Stimulated activated CD8-positive, alpha-beta memory T cell treated with anti-CD3 and anti-CD28 coated beads, Interleukin-15, amount 100 ng/mL, for 1 hour (primary cell): Measurements from ENCODE around the gene LPP.
"Not testable (repeated sequence)": the region's sequence is repeated elsewhere in the genome, so short reads cannot be mapped to it uniquely, and the experiment has no call there.

Experiments
- DNase-seq: peaks from one replicate; pipeline ENCODE4 v3.0.0-alpha.2; 2020; ENCODE audit warnings: low read depth

The LPP gene

DNA sequence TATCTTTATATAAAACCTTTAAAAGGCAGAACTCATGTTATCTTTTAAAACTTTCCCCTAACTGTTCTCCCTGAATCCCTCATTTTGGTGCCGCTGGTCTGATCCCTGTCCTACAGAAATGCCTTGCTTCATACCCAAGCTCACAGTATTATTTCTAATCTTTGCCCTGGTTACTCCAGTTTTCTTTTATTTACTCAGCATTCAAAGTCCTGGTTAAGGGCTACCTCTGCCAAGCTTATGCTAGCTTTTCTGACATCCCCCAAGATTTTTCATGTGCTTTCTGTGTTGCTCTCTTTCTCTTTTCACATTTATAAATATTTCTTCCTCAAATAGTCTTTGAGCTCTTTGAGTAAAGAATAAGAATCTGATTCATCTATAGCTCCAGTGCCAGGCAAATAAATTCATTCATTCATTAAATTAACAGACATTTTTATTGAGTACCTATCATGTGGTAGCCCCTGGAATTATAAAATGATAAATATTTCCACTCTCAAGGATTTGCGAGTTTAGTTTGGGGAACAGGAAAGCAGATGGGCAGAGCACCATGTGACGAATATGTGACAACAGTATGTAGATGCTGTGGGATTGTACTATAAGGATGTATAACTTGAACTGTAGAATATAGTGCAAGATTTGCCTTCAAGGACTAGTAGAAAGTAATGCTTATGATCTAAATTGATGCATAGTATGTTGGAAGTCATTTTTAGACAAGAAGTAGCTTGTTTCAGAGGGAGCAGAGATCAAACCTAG, 247.5 kb downstream of the LPP start:
- DNase-seq, result no peak

- DNase-seq, result no peak
Measured at GRCh38 chr3:188402229-188402628, 248.3 kb downstream of the LPP start.

- no peak for DNase-seq
Measured at GRCh38 chr3:188403404-188403803, 249.4 kb downstream of the LPP start.

DNA sequence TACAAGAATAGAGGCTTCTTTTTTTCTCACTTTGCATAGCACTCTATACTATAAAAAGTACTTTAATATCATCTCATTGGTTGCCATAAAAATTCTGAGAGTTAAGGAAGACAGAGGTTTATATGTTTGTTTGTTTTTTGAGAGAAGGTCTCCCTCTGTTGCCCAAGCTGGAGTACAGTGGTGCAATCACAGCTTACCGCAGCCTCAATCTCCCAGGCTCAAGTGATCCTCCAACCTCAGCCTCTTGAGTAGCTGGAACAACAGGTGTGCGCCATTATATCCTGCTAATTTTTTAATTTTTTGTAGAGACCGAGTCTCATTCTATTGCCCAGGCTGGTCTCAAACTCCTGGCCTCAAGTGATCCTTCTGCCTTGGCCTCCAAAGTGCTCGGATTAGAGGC, 250.2 kb downstream of the LPP start:
- DNase-seq, result no peak

- DNase-seq, result no peak
Measured at GRCh38 chr3:188404701-188405100, 250.7 kb downstream of the LPP start.

DNA sequence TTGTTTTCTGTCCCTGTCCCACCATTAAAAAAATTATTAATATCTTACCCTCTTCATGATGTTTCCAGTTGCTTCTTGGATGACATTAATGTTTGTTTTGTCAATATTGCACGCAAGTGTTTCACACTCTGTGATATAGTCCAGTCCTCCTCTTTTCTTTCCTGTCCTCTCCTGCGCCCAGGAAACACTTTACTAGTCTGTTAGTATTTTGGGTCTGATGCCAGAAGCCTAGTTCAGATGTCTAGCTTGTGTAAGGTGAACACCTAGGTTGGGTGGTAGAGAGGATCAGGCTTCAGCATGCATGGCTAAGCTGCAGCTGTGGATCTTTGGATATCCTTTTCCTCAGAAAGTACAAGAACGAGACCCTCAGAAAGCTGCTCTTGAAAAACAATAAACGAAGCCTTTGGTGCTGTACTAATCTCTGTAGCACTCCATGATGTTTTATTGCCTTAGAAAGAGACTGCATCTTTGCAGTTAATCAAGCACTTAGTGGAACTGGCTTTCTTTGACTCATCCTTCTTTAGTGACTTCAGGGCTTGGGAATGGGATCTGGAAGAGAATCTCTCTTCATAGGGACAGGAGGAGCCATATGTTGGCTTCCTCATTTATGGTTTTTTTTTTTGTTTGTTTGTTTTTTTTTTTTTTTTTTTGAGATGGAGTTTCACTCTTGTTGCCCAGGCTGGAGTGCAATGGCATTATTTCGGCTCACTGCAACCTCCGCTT, 253.4 kb downstream of the LPP start:
- DNase-seq, result no peak

- no peak for DNase-seq
Measured at GRCh38 chr3:188408831-188409230, 254.9 kb downstream of the LPP start.

DNA sequence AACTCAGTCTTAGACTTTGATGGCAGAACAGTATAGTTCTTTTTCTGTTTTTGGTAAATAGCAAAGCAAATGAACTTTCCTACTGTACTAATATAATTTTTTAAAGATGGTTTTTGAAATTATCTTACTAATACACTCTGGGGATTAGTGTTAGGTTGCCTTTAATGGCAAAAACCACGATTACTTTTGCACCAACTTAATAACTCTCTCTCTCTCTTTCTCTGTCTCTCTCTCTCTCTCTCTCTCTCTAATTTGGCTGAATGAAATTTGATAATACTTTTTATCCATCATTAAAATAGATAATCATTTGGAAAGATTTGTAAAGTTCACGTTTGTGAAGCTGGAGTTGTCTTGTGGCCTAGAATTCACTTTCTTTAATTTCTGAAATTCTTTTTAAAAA, 257.8 kb downstream of the LPP start:
- no peak for DNase-seq

GRCh38 chr3:188415196-188415595, 261.2 kb downstream of the LPP start:
- DNase-seq, result no peak

DNA sequence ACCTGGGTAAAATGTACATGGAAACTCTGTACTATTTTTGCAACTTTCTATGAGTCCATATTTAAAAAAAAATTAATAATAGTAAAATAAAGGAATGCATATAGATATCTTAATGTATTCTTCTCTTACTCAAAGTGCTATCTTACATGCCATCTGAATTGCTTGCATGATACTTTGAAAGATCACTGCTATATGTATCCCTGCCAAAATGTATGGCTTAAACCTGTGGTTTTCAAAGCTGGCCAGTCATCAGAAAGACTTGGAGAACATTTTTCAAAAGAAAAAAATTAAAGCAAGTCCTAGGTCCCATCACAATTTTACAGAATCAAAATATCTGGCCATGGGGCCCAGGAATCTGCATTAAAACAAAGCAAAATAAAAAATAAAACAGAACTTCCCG, 262.1 kb downstream of the LPP start:
- DNase-seq, result no peak

DNA sequence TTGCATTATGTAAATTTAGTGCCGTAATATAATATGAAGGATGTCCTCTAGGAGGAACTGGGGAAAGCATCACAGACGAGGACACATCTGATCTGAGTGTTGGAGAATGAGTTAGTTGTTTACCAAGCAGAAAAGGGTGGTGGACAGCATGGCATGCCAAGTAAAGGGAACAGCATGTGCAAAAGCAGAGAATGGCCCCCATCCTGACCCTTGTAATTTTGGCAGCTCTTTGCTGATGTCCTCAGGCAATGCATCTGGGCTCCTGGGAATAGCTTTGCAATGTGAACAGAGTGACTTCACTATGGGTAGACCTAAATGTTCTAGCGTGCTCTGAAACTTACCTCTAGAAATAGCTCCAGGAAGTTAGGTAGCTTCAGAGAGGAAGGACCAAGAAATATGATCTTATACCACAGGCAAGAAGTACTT, 263.3 kb downstream of the LPP start:
- DNase-seq, result no peak

GRCh38 chr3:188417766-188418165, 263.8 kb downstream of the LPP start:
- no peak for DNase-seq

DNA sequence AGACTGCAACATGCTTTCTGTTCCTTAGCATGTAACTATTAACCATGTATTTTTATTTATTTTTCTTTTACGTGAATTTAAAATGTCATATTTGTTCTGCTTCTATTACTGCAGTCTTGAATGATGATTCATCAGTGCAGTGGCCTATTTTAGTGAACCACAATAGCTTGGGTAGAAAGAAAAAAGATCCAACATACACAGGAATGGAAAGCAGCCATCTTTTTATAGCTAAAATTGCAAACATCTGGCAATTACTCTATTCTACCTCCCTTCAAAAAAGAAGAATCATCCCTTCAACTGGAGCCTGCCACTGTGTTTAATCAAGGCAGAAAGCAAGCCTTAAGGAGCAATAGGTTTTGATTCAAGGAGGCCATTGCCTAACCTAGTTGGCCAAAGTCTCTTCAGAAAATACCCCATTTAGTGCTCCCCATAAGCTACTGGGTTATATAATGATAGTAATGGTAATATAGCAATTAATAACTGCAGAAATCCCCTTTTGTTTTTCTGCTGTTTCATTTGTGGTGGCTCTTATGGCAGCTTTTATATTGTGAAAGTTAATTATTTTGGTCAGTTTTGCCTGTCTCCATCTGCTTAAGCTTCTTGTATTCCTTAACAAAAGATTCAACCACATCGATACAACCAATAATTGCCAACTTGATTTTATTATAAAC, 267.3 kb downstream of the LPP start:
- DNase-seq, result no peak

GRCh38 chr3:188421836-188422540, 268.0 kb downstream of the LPP start:
- DNase-seq, result no peak

DNA sequence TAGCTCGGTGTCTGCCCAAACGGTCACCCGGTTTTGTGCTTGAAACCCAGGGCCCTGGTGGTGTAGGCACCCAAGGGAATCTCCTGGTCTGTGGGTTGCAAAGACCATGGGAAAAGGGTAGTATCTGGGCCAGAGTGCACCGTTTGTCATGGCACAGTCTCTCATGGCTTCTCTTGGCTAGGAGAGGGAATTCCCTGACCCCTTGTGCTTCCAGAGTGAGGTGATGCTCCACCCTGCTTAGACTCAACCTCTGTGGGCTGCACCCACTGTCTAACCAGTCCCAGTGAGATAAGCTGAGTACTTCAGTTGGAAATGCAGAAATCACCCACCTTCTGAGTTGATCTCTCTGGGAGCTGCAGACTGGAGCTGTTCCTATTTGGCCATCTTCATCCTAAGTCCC, 274.0 kb downstream of the LPP start:
- DNase-seq, result not testable (repeated sequence)

DNA sequence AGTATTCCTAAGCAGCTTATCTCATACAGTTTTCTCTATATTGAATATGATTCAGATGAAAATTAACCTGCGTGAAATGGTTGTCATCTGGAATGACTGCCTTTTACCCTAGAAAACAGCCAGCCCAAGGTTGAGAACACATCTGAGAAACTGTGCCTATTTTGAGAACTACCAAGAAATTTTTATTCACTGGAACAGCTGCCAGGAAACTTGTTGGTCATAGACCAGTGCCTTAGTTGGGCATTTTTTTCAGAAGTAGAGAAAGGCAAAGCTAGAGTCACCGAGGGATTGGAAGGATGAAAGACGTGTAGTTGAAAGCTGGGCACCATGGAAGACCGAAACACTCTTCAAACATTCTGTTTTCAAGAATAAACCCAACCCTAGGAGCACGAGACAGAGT, 277.1 kb downstream of the LPP start:
- no peak for DNase-seq

DNA sequence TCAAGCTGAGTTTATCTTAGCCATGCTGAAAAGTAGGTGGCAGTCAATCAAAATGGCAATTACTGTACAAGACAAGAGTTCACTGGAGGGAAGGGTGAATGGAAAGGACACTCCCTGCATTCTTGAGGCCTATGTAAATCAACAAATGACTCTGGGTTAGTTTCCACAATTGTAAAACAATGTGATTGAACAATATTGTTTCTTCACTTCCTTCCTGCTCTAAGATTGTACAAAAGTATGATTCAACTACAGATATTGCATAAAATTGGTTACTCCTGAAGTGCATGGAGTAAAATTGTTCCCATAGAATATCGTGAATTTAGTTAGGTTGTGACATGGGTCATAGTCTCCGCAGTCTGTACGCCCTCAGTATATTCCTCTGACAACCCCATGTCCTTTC, 277.6 kb downstream of the LPP start:
- no peak for DNase-seq

- no peak for DNase-seq
Measured at GRCh38 chr3:188432802-188433520, 279.0 kb downstream of the LPP start.

GRCh38 chr3:188433521-188434150, 279.7 kb downstream of the LPP start:
- DNase-seq, result no peak

GRCh38 chr3:188434594-188434993, 280.6 kb downstream of the LPP start:
- DNase-seq, result no peak

GRCh38 chr3:188435266-188435665, 281.3 kb downstream of the LPP start:
- no peak for DNase-seq
